Loucy (cell line): ENCODE results near the gene CDT1.

Source experiments
- EZH2phosphoT487 ChIP-seq: fragments of 200-600 bp; IDR thresholded peaks from 2 replicates; pipeline ENCODE4 v1.6.1; 2018; ENCODE audit warnings: antibody characterized with exemption, mild to moderate bottlenecking, moderate library complexity, borderline replicate concordance
- TF ChIP-seq, protein P1 (sequence below): fragments of 200-600 bp; sonication (generic); conservative IDR thresholded peaks from 2 replicates; pipeline ENCODE4 v1.5.1; 2014; ENCODE audit warnings: mild to moderate bottlenecking, antibody characterized with exemption, low read length

DNA sequence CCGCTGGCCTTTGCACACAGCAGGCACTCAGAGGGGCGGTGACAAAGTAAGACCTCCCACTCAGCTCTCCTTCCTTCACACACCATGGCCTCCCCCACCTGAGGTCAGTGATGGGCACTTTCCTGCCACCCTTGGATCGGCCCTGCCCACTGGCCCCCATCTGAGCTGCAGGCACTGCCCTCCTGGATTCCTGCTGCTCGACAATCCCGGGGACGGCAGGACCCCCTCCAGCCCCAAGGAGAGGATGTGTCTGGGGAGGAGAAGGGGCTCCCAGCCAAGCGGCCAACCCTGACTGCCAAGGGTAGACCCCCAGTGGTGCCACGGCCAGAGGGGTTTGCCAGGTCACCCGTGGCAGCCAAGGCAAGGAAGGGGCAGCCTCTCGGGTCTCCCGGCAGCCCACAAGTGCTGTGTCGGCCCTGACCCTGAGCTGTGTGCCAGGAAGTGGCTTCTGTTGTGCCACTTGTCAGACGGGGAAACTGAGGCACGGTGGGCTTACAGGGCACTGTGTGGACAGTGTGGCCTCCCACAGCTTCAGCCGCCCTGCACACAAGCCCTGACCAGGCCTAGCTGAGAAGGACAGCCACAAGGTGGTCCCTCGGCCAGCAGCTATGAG, 41.2 kb upstream of the CDT1 start:
- TF ChIP-seq EZH2phosphoT487: no peak
- TF ChIP-seq, protein P1, sequence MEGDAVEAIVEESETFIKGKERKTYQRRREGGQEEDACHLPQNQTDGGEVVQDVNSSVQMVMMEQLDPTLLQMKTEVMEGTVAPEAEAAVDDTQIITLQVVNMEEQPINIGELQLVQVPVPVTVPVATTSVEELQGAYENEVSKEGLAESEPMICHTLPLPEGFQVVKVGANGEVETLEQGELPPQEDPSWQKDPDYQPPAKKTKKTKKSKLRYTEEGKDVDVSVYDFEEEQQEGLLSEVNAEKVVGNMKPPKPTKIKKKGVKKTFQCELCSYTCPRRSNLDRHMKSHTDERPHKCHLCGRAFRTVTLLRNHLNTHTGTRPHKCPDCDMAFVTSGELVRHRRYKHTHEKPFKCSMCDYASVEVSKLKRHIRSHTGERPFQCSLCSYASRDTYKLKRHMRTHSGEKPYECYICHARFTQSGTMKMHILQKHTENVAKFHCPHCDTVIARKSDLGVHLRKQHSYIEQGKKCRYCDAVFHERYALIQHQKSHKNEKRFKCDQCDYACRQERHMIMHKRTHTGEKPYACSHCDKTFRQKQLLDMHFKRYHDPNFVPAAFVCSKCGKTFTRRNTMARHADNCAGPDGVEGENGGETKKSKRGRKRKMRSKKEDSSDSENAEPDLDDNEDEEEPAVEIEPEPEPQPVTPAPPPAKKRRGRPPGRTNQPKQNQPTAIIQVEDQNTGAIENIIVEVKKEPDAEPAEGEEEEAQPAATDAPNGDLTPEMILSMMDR: no peak
